Activated CD4-positive, alpha-beta T cell treated with anti-CD3 and anti-CD28 coated beads for 48 hours (primary cell): ENCODE results near the gene CFC1.
"Not testable (repeated sequence)": the region's sequence is repeated elsewhere in the genome, so short reads cannot be mapped to it uniquely, and the experiment has no call there.

Experiments used
- DNase-seq: peaks from one replicate; pipeline ENCODE4 v3.0.0-alpha.2; 2020

The CFC1 gene

DNA sequence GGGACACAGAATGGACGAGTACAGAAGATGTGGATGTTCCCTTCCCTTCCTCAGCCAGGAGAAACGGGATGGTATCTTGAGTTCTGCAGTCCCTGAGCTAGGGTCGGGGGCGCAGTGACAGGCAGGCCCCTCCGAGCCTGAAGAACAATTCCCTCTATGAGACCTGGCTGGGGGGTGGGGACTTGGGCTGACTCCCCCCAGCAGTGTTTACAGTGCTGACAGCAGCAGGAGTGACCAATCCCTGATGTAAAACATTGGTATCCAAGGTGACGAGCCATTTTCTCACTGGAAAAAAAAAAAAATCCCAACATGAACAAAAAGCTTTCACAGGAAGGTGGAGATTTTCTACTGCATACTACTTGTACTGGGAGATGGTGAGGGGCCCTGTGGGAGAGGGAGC is at the start of gene CFC1:
CFC1 (minus strand) TSS at position 183 of the 400 bp plus-strand sequence. CDS start 288 bp downstream, outside the sequence.
- DNase-seq: not testable (repeated sequence)

DNA sequence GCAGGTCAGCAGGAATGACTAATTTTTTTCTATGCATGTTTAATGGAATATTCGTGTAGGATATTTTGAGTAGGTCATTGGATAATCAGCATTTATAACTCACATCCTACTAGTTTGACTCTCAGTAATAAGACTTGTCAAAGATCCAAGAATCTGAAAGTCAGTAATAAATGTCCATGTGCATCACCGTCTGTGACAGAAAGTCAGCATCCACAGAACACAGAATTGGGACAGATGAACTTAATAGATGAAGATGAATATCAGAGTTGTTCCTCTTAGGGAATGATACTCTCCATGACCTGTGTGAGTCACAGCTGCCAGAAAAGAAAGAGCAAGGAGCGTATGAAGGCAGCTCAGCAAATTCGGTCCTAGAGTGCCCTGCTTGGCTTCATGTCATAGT is 42.3 kb upstream of the CFC1 start:
- not testable (repeated sequence) for DNase-seq

DNA sequence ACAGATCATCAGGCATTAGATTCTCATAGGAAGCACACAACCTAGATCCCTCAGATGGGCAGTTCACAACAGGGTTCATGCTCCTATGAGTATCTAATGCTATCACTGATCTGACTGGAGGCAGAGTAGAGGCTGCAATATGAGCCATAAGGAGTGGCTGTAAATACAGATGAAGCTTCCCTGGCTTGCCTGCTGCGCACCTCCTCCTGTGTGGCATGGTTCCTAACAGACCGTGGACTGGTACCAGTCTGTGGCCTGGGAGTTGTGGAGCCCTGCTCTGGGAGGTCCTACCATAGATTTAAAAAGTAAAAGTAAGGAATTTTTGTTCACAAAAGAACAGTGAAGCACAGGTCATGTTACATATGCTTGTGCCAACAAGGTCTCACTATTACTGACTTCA is 39.6 kb upstream of the CFC1 start:
- DNase-seq: not testable (repeated sequence)

DNA sequence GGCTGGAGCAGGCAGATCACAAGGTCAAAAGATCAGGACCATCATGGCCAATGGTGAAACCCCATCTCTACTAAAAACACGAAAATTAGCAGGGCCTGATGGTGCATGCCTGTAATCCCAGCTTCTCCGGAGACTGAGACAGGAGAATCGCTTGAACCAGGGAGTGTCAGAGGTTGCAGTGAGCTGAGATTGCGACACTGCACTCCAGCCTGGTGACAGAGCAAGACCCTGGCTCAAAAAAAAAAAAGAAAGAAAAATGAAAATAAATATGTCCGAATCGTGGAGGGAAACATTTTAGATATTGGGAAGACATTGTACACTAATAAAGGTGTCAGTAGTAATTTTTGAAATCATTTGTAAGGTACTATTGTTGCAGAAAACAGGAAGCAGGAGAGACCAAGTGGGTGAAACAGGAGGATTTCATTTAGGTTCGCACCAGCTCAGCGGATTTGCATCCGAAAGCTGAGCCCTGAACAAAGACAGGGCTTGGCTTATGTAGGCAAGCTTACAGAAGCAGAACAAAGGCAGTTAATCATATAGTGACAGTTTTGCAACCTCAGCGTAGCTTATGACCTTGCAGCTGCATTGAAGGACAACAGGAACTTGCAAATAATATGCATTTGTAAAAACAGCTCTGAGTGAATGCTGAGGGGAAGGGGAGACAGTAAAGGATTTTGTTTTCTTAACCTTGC is 29.6 kb upstream of the CFC1 start:
- DNase-seq: not testable (repeated sequence)

DNA sequence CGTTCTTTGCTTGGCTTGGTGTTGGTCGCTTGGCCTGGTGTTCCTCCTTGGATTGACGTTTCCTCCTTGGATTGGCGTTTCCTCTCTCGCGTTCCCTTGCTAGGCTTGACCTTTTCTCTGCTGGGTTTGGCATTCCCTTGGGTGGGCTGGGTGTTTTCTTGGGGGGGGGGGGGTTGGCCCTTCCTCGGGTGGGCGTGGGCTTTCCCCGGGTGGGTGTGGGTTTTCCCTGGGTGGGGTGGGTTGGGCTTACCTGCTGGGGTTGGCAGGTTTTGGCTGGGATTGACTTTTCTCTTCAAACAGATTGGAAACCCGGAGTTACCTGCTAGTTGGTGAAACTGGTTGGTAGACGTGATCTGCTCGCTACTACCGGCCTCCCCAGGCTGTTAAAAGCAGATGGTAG is 11.8 kb upstream of the CFC1 start, which contains the start of gene POTEJ:
POTEJ (plus strand) TSS at position 301 of the 400 bp plus-strand sequence; CDS start at position 394, 93 bp downstream.
- DNase-seq: not testable (repeated sequence)

DNA sequence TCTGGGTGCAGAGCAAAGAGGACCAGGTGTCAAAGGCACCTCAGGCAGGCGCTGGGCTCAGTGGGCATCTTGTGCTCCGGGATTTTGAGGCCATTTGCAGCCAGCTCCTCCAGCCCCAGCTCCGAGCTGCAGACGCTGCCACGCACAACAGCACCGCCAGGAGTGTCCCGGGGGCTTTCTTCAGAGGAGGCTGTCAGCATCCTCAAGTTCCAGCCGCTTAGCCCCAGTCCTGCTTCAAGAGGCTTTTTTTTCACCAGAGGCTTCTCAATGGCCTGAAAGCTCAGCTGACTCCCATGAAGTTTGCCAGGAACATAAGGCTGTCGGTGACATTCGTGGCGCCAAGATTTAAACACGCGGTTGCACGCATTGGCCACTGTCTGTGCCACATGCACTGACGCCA is 11.1 kb upstream of the CFC1 start:
- not testable (repeated sequence) for DNase-seq

DNA sequence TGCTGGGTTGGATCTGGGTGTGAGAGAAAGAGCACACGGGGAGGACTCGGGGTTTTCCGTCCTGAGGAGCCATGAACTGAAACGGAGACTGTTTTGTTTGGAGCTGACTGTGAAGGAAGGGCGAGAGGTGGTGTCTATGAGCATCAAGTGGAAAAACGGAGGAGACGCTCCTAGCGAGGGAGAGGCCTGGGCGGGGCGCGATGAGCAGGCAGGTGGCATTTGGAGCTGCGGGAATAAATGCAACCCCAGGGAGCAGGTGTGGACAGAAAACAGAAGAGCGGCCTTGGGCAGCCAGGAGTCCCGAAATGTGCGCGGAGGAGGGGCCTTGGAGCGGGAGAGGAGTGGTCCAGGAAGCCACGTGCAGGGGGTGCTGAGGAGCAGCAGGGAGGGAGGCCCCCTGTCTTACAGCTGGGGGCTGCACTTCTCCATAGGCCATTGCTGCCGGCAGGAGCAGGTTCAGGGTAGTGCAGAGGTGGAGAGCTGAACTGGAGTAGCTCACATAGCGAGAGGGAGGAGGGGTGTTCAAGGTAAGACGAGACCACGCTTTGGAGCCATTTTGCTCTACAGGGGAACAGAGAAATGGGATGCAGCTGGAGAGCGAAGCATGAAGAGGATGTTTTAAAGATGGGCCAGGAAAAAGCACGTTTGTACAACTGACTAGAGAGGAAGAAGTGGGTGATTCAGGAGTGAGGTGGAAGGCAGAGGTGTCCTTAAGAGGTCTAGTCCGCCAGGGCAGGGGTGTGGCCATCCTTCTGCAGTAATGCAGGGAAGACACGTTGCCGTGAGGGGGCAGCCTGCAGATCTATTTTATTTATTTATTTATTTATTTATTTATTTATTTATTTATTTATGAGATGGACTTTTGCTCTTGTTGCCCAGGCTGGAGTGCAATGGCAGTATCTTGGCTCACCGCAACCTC is 9.9 kb upstream of the CFC1 start:
- DNase-seq: not testable (repeated sequence)

DNA sequence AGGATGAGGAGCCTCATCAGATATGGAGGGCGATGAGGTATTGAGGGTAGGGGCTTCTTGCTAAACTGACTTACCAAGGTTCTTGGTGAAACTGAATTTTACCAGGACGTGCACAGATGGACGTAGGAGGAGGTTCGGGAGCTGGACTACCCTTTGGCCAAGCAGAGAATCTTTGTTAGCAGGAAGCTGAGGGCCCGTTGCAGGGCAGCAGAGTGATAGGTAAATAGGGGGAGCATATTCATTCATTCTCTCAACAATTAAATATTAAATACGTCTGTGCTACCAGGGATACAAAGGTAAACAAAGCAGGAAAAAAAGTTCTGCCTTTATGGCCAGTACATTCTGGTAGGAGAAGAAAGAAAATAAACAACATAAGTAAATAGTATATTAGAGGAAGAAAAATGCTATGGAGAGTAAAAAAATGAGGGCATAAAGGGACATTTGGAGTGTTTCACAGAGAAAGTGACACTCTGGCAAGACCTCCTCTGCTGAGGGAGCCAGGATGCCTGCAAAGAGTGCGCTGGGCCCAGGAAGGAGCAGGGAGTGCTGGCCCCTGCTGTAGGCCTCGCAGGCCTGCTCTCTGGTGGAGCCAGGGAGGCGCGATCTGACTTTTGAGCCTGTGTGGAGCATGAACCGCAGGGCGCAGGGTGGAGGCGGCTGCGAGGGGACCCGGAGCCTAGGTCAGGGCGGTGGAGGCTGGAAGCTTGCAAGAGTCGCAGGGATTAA is 9.1 kb upstream of the CFC1 start:
- not testable (repeated sequence) for DNase-seq

DNA sequence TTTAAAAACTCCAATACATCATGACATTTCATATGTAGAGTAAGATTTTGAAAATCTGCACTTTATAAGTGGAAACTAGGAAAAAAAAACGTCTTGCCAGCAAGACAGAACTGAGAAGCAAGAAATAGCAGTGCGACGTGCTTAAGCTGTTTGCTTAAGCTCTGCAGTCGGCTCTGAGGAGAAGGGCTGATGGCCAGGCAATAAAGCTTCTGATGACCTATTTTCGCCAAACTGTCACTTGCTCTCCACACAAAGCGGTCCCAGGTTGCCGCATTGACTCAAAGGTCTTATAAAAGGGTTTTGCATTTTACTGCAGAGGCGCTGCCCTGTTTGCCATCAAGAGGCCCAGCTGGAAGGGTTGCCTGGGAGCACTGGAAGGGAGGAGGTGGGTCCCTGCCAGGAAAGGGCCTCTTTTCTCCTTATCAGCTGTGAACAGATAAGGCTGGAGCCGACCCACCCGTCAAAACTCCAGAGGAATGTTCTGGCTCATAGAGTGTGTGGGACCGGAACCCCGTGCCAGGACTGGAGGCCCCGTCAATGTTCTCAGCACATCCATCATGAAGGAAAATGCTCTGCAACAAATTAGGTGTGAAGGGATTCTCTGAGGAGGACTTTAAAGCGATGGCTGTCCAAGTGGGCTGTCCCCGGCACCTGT is 2.4 kb upstream of the CFC1 start:
- not testable (repeated sequence) for DNase-seq

DNA sequence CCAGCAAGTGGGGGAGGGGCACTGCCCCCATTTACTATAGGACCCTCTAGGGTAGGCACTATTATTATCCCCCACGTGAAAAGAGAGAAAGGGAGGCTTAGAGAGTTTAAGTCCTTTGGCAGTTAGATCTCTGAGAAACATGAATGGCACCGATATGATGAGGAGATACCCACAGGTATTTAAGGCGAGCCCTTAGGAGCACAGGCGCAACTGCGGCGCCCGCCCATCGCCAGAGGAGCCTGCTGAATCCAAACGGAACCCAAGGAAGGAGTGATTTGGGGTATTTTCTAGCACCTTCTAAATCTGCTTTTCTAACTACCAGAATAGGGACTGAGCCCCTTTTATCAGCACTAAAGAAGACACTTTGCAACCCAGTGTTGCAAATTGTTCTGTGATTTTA is 551 bp upstream of the CFC1 start:
- not testable (repeated sequence) for DNase-seq

DNA sequence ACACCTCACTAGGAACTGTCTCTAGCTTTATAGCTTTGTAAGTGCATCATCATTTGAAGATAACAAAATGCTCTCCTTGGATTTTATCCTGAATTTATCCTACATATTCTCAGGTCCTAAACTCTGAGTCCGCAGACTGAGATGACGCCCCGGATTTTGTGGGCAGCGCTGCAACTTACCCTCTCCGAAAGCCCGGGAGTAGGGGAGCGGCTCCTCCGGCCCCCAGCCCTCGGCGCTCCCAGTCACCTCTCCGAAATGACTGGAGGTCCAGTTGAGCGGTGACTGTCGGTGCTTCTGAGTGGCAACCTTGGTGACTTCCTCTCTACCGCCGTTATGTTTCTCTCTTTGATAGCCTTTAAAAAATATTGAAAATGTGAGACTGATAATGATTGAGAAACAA is 912 bp downstream of the CFC1 start:
- not testable (repeated sequence) for DNase-seq

DNA sequence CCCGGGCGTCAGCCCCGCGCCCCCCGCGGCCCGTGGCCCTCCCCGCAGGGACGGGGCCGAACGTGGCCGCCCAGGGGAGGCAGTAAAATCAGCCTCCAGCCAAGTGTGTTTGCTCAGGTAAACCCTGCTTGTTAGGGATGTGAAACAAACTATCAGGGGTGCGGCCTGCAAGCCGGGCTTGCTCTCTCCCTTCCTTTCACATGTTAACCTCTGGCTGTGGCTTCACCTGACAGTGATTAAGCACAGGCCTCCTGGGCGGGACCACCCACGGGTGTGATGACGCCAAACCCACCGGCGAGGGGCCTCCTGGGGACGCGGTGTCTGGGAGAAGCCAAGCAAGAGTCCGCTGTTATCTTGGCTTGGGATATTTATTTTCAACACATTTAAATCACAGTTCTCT is 1.4 kb downstream of the CFC1 start:
- DNase-seq: not testable (repeated sequence)

DNA sequence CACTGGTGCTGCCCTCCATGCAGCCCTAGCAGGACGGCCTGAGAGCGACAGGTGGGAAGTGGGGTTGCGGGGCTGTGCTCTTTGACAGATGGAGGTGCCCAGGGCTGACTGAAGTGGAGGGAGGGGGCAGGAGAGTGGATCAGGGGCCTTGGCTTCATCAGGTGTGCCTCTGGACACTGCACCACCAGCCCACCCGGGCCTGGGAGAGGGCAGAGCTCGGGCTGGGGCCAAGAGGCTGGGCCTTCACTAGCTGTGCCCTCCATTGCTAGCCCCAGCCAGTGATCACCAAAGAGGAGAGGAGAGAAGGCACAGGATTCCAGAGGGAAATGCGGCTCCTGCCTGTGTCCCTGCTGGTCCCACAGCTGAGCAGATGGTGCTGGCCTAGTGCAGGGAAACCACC is 2.6 kb downstream of the CFC1 start:
- not testable (repeated sequence) for DNase-seq

DNA sequence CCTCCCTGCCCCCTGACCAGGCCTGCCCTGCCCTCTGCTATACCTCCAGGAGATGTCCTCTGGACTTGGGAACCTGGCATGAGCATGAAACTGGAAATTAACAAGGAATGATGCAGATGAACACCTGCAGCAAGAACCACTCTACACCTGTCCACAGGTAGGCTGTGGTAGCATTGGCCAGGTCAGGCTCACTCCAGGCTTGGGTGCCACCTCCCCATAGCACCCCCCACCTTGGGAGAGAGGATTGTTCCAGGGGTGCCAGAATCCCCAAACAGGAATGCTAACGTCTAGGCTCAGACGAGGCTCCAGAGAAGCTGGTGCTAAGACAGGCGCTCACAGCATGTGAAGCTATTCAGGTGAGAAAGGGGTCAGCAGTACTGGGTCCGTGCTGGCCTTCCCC is 5.4 kb downstream of the CFC1 start:
- DNase-seq: not testable (repeated sequence)

DNA sequence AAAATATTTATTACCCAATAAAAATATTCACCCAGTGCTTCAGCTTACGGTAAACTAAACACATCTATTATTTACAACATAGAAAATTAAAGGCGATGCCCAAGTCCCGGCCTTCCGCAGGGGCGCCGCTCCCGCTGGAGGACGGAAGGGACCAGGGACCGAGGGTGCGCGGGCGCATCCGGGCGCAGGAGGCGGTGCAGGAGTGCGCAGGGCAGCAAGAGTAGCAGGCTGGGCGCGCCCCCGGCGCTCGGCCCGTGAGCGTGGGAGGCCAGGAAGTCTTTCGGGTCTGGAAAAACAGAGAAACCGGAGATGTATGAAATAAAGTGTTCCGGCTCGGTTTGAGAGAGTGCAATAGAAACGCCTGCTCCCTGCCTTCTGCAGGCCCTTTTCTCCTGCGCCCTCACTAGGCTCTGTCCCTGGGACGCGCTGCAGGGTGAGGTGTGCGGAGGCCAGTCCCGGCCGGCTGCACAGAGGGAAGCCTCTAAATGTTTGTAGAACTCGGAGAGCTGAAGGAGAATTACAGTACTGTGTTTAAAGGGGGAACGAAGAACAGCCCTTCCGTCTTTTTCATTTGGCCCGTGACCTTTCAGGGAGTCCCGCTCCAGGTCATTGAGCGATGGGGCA is 6.5 kb downstream of the CFC1 start:
- DNase-seq: not testable (repeated sequence)

DNA sequence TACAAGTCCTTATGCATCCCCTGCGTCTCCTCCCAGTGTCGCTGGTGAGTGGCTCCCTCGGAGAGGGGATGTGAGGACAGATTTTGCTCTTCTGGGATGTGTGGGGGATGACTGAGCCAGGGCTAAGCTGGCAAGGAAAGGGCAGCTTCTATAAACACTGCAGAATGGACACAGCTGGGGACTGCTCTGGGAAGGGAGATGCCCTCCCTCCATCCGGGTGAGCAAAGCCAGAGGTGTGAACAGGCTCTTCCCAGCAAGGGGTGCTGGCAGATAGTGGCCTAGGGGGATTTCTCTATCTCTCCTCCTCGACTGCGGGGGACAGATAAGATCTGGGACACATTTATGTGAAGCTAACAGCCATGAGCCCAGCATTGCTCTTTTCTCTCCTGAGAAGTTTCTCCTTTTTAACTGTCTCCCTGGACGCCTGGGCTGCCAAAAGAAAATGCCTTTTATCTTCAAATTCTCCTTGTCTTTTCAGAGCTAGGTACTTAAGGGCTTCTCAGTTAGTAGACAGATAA is 8.5 kb downstream of the CFC1 start:
- not testable (repeated sequence) for DNase-seq

DNA sequence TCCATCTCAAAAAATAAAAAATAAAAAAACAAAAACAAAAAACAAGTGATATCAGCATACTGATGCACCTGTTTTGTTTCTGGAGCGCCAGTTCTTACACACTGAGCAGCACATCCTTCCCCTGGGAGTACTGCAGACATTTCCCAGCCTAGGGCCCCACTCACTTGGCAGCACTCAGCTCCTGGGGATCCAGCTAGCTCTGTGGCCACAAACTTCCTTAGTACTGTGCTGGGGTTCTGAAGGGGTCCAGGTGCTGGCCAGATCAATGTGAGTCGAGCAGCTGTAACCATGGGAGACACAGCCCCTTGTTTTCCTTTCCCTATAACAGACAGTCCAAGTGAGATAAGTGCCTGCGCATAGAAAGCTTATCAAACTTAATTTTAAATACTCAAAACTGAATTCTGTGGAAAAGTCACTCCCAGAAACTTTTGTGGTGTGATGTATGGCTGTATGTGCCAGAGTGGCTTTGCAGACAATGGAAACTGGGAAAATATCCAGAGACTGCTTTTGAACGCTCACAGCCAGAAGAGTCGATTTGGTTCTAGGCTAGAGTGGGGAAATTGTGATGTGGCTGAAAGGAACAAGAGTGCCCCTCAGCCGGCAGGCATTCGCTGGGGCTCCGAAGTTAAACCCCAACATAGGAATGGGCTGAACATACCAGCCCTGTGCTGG is 9.1 kb downstream of the CFC1 start:
- DNase-seq: not testable (repeated sequence)

DNA sequence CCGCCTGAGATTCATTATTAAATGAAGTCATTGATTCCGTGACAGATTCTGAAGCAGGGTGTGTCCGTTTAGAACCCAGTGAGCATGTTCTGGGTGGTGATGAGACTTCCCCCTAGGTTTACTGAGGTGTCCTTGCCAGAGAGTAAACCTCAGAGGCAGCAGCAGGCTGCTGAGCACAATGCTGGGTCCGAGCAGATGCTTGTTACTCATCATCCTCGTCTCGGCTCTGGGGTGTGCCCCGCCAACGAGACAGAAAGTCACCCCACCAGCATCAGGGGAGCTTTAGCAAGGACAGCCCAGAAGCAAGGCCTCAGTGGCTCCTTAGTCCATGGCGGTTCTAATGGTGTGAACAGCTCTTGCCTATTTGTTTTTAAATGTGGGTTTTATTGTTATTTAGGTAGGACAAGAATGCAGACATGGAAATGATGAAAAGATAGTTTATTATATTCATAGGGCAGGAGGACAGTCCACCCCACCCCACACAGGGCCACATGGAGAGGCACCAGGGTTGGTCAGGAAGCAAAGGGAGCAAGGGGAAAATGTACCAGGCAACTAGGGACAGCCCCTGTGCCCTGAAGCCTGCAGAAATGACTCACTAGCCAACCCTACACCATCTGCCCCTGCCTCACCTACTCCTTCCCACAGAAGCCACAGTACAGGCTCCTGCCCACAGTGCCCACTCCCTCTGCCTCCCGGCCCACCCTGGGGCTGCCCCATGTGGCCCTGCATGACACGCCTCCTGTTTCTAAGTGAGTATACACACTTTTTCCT is 10.5 kb downstream of the CFC1 start:
- peak; percentile 29 for DNase-seq

DNA sequence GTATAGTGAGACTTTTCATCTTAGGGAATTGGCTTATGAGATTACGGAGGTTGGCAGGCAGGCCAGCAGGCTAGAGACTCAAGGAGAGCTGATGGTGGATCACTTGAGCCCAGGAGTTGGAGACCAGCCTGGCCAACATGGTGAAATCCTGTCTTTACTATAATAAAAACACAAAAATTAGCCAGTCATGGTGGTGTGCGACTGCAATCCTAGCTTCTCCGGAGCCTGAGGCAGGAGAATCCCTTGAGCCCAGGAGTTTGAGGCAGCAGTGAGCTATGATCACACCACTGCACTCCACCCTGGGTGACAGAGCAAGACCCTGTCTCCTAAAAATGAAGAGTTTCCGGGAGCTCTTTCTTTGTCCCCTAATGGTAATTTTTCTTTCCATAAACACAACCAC is 14.6 kb downstream of the CFC1 start:
- not testable (repeated sequence) for DNase-seq

DNA sequence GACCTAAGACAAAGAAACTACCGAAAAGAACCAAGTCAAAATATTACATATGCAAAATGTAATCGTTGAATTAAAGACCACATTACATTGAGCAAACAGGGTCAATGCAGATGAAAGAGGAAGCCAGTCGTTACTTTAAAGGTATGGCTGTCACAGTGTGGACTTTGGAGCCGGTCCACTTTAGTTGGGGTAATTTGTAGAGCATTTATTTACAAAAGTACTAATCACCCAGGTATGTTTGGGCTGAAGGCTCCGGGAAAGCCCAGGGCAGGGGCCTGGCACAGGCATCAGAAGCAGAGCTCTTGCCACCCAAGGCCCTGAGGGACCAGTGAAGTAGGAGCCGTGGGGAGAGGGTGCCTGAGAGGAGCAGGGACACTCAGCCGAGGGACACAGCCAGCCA is 15.8 kb downstream of the CFC1 start:
- DNase-seq: not testable (repeated sequence)
